Fibroblast of lung (primary cell): ENCODE data around the gene CARD14. TPM values are rescaled to one million over a fixed set of nuclear protein-coding genes. Genes with fewer than 3 reads are reported as not detected.

Experiments used
- DNase-seq, 2 donors: peaks; one replicate each; pipeline versions ENCODE4 v3.0.0 to v3.0.0-alpha.2; 2010; ENCODE audit warnings: low read depth in 2 of 2
- H2AFZ ChIP-seq: 2 replicates; pipeline ENCODE4 v1.5.1; 2012; ENCODE audit warnings: low read length, control low read depth, inconsistent platforms
- H3K27ac ChIP-seq: 2 replicates; pipeline ENCODE4 v1.5.1; 2011; ENCODE audit warnings: low read length, control low read depth; ENCODE audit not compliant: insufficient read depth
- H3K27me3 ChIP-seq: 2 replicates; pipeline ENCODE4 v1.5.1; 2011; ENCODE audit warnings: mild to moderate bottlenecking, low read length; ENCODE audit not compliant: control insufficient read depth, insufficient read depth
- H3K36me3 ChIP-seq: 2 replicates; pipeline ENCODE4 v1.5.1; 2011; ENCODE audit warnings: low read length; ENCODE audit not compliant: control insufficient read depth, insufficient read depth
- H3K4me1 ChIP-seq: 2 replicates; pipeline ENCODE4 v1.5.1; 2011; ENCODE audit warnings: low read length; ENCODE audit not compliant: control insufficient read depth, insufficient read depth; ENCODE audit errors: extremely low read depth
- H3K4me2 ChIP-seq: 2 replicates; pipeline ENCODE4 v1.5.1; 2011; ENCODE audit warnings: low read length, control low read depth; ENCODE audit not compliant: insufficient read depth; ENCODE audit errors: extremely low read depth
- H3K4me3 ChIP-seq, 4 experiments: fragments of 200-600 bp in 1 of 4; sonication (generic) in 1 of 4; replicated peaks in 1 of 4; 2 replicates each; pipeline ENCODE4 v1.5.1; 2011 to 2016; ENCODE audit warnings: low read length in 4 of 4, low read depth in 3 of 4, mild to moderate bottlenecking in 3 of 4, control low read depth in 2 of 4, inconsistent platforms in 1 of 4, mixed read lengths in 1 of 4; ENCODE audit not compliant: insufficient read depth in 1 of 4; ENCODE audit errors: control extremely low read depth in 1 of 4
- H3K79me2 ChIP-seq: 2 replicates; pipeline ENCODE4 v1.5.1; 2012; ENCODE audit warnings: mild to moderate bottlenecking, low read length, inconsistent platforms; ENCODE audit not compliant: control insufficient read depth, insufficient read depth
- H3K9ac ChIP-seq: 2 replicates; pipeline ENCODE4 v1.5.1; 2011; ENCODE audit warnings: mild to moderate bottlenecking, low read length, control low read depth; ENCODE audit not compliant: insufficient read depth
- H3K9me3 ChIP-seq: 2 replicates; pipeline ENCODE4 v1.5.1; 2012; ENCODE audit warnings: low read depth, low read length; ENCODE audit not compliant: control insufficient read depth, insufficient read depth
- H4K20me1 ChIP-seq: 2 replicates; pipeline ENCODE4 v1.5.1; 2011; ENCODE audit warnings: low read length; ENCODE audit not compliant: control insufficient read depth, insufficient read depth; ENCODE audit errors: extremely low read depth
- CTCF ChIP-seq, 2 donors: IDR thresholded peaks in 1 of 2; conservative IDR thresholded peaks in 1 of 2; 1 replicate in 1 of 2; 2 replicates in 1 of 2; pipeline ENCODE4 v1.5.1; 2011 to 2012; ENCODE audit warnings: low read length in 2 of 2, control low read depth in 1 of 2, inconsistent platforms in 1 of 2, low read depth in 1 of 2, mild to moderate bottlenecking in 1 of 2
- EZH2 ChIP-seq: IDR thresholded peaks from 2 replicates; pipeline ENCODE4 v1.5.1; 2012; ENCODE audit warnings: low read length, control low read depth, mild to moderate bottlenecking; ENCODE audit errors: missing control alignments
- polyA plus RNA-seq, 2 donors: library from polyadenylated mRNA; depleted of rRNA in 1 of 2; stranded (reverse) in 1 of 2; unstranded in 1 of 2; fragments of >200 nt; gene quantifications; 2 replicates each; pipeline ENCODE4 v1.2.1, GENCODE V29; 2011 to 2012; ENCODE audit warnings: missing spikeins in 1 of 2
- total RNA-seq: library from RNA; depleted of rRNA; stranded (reverse); fragments of >200 nt; gene quantifications from 2 replicates; pipeline ENCODE4 v1.2.1, GENCODE V29; 2014

The CARD14 gene
- total and polyA plus RNA-seq, 2 donors (not counting 1 experiment from before 2014, with no cell fraction given), result 0.17 TPM; not detected in 1

GRCh38 chr17:80223838-80224497, 54.1 kb downstream of the CARD14 start:
- peaks cover 3% of the 10 kb centered on the region for H3K36me3 ChIP-seq
- no peak for DNase-seq
- no peaks in the 10 kb centered on the region for H3K27me3 ChIP-seq
- no peak for TF ChIP-seq CTCF (conservative IDR thresholded peaks at IDR 0.05 in 1 of 2, IDR thresholded peaks at IDR 0.05 in 1 of 2; ENCODE audit: low read depth in 1 of 2, low read length in 2 of 2)
- TF ChIP-seq EZH2, result no peak
- H3K4me1 ChIP-seq, result peaks cover 9% of the 10 kb centered on the region
- H3K9me3 ChIP-seq, result no peaks in the 10 kb centered on the region
- no peak overlapping the region for H3K9ac ChIP-seq
- H3K27ac ChIP-seq, result no peak overlapping the region
- no peaks in the 10 kb centered on the region for H4K20me1 ChIP-seq
- H3K4me3 ChIP-seq, result no peak overlapping the region
- no peak overlapping the region for H3K4me2 ChIP-seq
- H3K79me2 ChIP-seq, result peaks cover 4% of the 10 kb centered on the region
- H2AFZ ChIP-seq, result no peak overlapping the region

- peaks cover 2% of the 10 kb centered on the region for H3K79me2 ChIP-seq
- TF ChIP-seq CTCF (conservative IDR thresholded peaks at IDR 0.05 in 1 of 2, IDR thresholded peaks at IDR 0.05 in 1 of 2; ENCODE audit: low read depth in 1 of 2, low read length in 2 of 2), result no peak
- no peak for TF ChIP-seq EZH2
- no peaks in the 10 kb centered on the region for H3K9me3 ChIP-seq
- no peak overlapping the region for H3K4me3 ChIP-seq
- H3K9ac ChIP-seq, result no peak overlapping the region
- H2AFZ ChIP-seq, result no peak overlapping the region
- H3K4me2 ChIP-seq, result no peak overlapping the region
- H3K4me1 ChIP-seq, result peaks cover 2% of the 10 kb centered on the region
- no peaks in the 10 kb centered on the region for H4K20me1 ChIP-seq
- DNase-seq, result no peak
- no peak overlapping the region for H3K27ac ChIP-seq
- H3K36me3 ChIP-seq, result peaks cover 4% of the 10 kb centered on the region
- H3K27me3 ChIP-seq, result no peaks in the 10 kb centered on the region
These were observed 54.9 kb downstream of the CARD14 start for GRCh38 chr17:80224683-80225082.

- no peaks in the 10 kb centered on the region for H3K4me1 ChIP-seq
- no peak overlapping the region for H3K4me3 ChIP-seq
- H3K36me3 ChIP-seq, result peaks cover 4% of the 10 kb centered on the region
- no peak overlapping the region for H3K9ac ChIP-seq
- H3K27me3 ChIP-seq, result no peaks in the 10 kb centered on the region
- TF ChIP-seq EZH2 (no peak), CTCF (conservative IDR thresholded peaks at IDR 0.05 in 1 of 2, IDR thresholded peaks at IDR 0.05 in 1 of 2; ENCODE audit: low read depth in 1 of 2, low read length in 2 of 2) (no peak)
- H3K27ac ChIP-seq, result no peak overlapping the region
- H4K20me1 ChIP-seq, result no peaks in the 10 kb centered on the region
- H3K79me2 ChIP-seq, result no peaks in the 10 kb centered on the region
- H3K4me2 ChIP-seq, result no peak overlapping the region
- H3K9me3 ChIP-seq, result no peaks in the 10 kb centered on the region
- H2AFZ ChIP-seq, result no peak overlapping the region
- DNase-seq, result no peak
These were observed 55.4 kb downstream of the CARD14 start for GRCh38 chr17:80225230-80225629.
